Measurements from ENCODE around the gene SETD7. TPM values are rescaled to one million over a fixed set of nuclear protein-coding genes. Genes with fewer than 3 reads are reported as not detected.

Gene SETD7
- total RNA-seq, 4 donors from 2014 or later = 23.4 to 50.7 (median 39.6) TPM

- Histone ChIP-seq H3K27ac (no peak overlapping the region), H3K27me3 (no peaks in the 10 kb centered on the region), H3K9me3 (no peaks in the 10 kb centered on the region), H3K4me3 (no peak overlapping the region), H3K4me1 (peaks cover 0 to 8% (median 6%) of the 10 kb centered on the region in 3 donors), H3K36me3 (peaks cover 0 to 39% (median 0%) of the 10 kb centered on the region in 3 donors)
- no peak for DNase-seq
- intact Hi-C loops (cut with DNase I) = no loop called here
- WGBS, 2 donors = 81 to 98% methylated on average over 2 of the region's 2 CpGs
- TF ChIP-seq CTCF (IDR thresholded peaks at IDR 0.05) (no peak), POLR2A (IDR thresholded peaks at IDR 0.05) (no peak)
These were observed 15.9 kb downstream of the SETD7 start for GRCh38 chr4:139540161-139540560.

- Histone ChIP-seq H3K36me3 (peaks cover 0 to 31% (median 7%) of the 10 kb centered on the region in 3 donors), H3K9me3 (no peaks in the 10 kb centered on the region), H3K4me3 (no peak overlapping the region), H3K4me1 (peaks cover 0 to 8% (median 6%) of the 10 kb centered on the region in 3 donors), H3K27ac (no peak overlapping the region), H3K27me3 (no peaks in the 10 kb centered on the region)
- 95 to 97% methylated on average over 7 of the region's 7 CpGs for WGBS, 2 donors
- no peak for DNase-seq
- TF ChIP-seq POLR2A (IDR thresholded peaks at IDR 0.05) = no peak
- TF ChIP-seq CTCF (IDR thresholded peaks at IDR 0.05) = no peak
- intact Hi-C loops (cut with DNase I) = no loop called here
These were observed 18.7 kb downstream of the SETD7 start for GRCh38 chr4:139537292-139537691.

- H3K4me1 ChIP-seq = peaks cover 0 to 8% (median 6%) of the 10 kb centered on the region in 3 donors
- H3K4me3 ChIP-seq = no peak overlapping the region
- H3K27ac ChIP-seq = no peak overlapping the region
- H3K36me3 ChIP-seq = peaks cover 0 to 40% (median 7%) of the 10 kb centered on the region in 3 donors
- no peak for TF ChIP-seq POLR2A (IDR thresholded peaks at IDR 0.05)
- TF ChIP-seq CTCF (IDR thresholded peaks at IDR 0.05) = no peak
- no peaks in the 10 kb centered on the region for H3K27me3 ChIP-seq
- H3K9me3 ChIP-seq = no peaks in the 10 kb centered on the region
- no peak for DNase-seq
- WGBS, 2 donors = 85 to 87% methylated on average over 5 of the region's 5 CpGs
- intact Hi-C loops (cut with DNase I) = no loop called here
These were observed 20.2 kb downstream of the SETD7 start for GRCh38 chr4:139535871-139536234.

- 85 to 86% methylated on average over 2 of the region's 2 CpGs for WGBS, 2 donors
- no peaks in the 10 kb centered on the region for H3K27me3 ChIP-seq
- no peak for DNase-seq
- no peak overlapping the region for H3K27ac ChIP-seq
- TF ChIP-seq POLR2A (IDR thresholded peaks at IDR 0.05) (no peak), CTCF (IDR thresholded peaks at IDR 0.05) (no peak)
- intact Hi-C loops (cut with DNase I) = no loop called here
- H3K36me3 ChIP-seq = peaks cover 0 to 37% (median 7%) of the 10 kb centered on the region in 3 donors
- H3K4me3 ChIP-seq = no peak overlapping the region
- H3K9me3 ChIP-seq = no peaks in the 10 kb centered on the region
- H3K4me1 ChIP-seq = peaks cover 0 to 8% (median 6%) of the 10 kb centered on the region in 3 donors
These were observed 20.7 kb downstream of the SETD7 start for GRCh38 chr4:139535228-139535870.

GRCh38 chr4:139534287-139534950 is 21.6 kb downstream of the SETD7 start:
- Histone ChIP-seq H3K27ac (no peak overlapping the region), H3K27me3 (no peaks in the 10 kb centered on the region)
- TF ChIP-seq CTCF (IDR thresholded peaks at IDR 0.05) = no peak
- no peak for TF ChIP-seq POLR2A (IDR thresholded peaks at IDR 0.05)

More at GRCh38 chr4:139534287-139534950, 21.6 kb downstream of the SETD7 start:
- intact Hi-C loops (cut with DNase I) = no loop called here
- peaks cover 0 to 34% (median 7%) of the 10 kb centered on the region in 3 donors for H3K36me3 ChIP-seq
- no peak overlapping the region for H3K4me3 ChIP-seq
- H3K4me1 ChIP-seq = peaks cover 0 to 8% (median 6%) of the 10 kb centered on the region in 3 donors
- no peaks in the 10 kb centered on the region for H3K9me3 ChIP-seq
- WGBS, 2 donors = 90 to 96% methylated on average over 9 of the region's 9 CpGs
- no peak for DNase-seq

Measured in esophagus squamous epithelium (tissue), 5 donors.